HG02763 (cell line): ENCODE results near the gene PKD2L2.
"Not testable (repeated sequence)": the region's sequence is repeated elsewhere in the genome, so short reads cannot be mapped to it uniquely, and the experiment has no call there.

Source experiments
- ATAC-seq: cut with Tn5 transposase; IDR thresholded peaks from one replicate; pipeline ENCODE4 v1.9.1; 2021; ENCODE audit warnings: mild to moderate bottlenecking, moderate library complexity; ENCODE audit not compliant: unreplicated experiment

PKD2L2 gene

GRCh38 chr5:137887831-137888230, 1.4 kb upstream of the PKD2L2 start:
- ATAC-seq = no peak

- no peak for ATAC-seq
Observed at GRCh38 chr5:137888466-137888862, 793 bp upstream of the PKD2L2 start.

GRCh38 chr5:137890845-137891244, 1.6 kb downstream of the PKD2L2 start:
- ATAC-seq = no peak

- ATAC-seq = no peak
Observed at GRCh38 chr5:137891849-137892248, 2.6 kb downstream of the PKD2L2 start.

- ATAC-seq = no peak
Observed at GRCh38 chr5:137894586-137894985, 5.3 kb downstream of the PKD2L2 start.

- ATAC-seq = no peak
Observed at GRCh38 chr5:137896560-137896959, 7.3 kb downstream of the PKD2L2 start.

GRCh38 chr5:137899493-137899892, 10.2 kb downstream of the PKD2L2 start:
- no peak for ATAC-seq

- no peak for ATAC-seq
Observed at GRCh38 chr5:137901011-137901817, 12.0 kb downstream of the PKD2L2 start.

GRCh38 chr5:137902408-137903133, 13.3 kb downstream of the PKD2L2 start:
- ATAC-seq = no peak

GRCh38 chr5:137914758-137915157, 25.5 kb downstream of the PKD2L2 start:
- no peak for ATAC-seq

GRCh38 chr5:137916923-137917322, 27.7 kb downstream of the PKD2L2 start:
- ATAC-seq = no peak

- ATAC-seq = no peak
Observed at GRCh38 chr5:137921931-137922330, 32.7 kb downstream of the PKD2L2 start.

- ATAC-seq = no peak
Observed at GRCh38 chr5:137923856-137924255, 34.6 kb downstream of the PKD2L2 start.

- no peak for ATAC-seq
Observed at GRCh38 chr5:137932800-137933199, 43.5 kb downstream of the PKD2L2 start.

- no peak for ATAC-seq
Observed at GRCh38 chr5:137933491-137933911, 44.2 kb downstream of the PKD2L2 start.

- ATAC-seq = peak; percentile 47
Observed at GRCh38 chr5:137935190-137935589, 45.9 kb downstream of the PKD2L2 start.

- ATAC-seq = no peak
Observed at GRCh38 chr5:137935694-137936093, 46.4 kb downstream of the PKD2L2 start.

GRCh38 chr5:137937994-137938750, 48.9 kb downstream of the PKD2L2 start:
- no peak for ATAC-seq

GRCh38 chr5:137938751-137939143, 49.5 kb downstream of the PKD2L2 start:
- no peak for ATAC-seq

- ATAC-seq = no peak
Observed at GRCh38 chr5:137939331-137939730, 50.1 kb downstream of the PKD2L2 start.

- ATAC-seq = not testable (repeated sequence)
Observed at GRCh38 chr5:137944280-137944679, 55.0 kb downstream of the PKD2L2 start.
